Heart right ventricle (tissue), 16 donors: ENCODE measurements around the gene CASK. TPM values are rescaled to one million over a fixed set of nuclear protein-coding genes. Genes with fewer than 3 reads are reported as not detected.

Experiments
- ATAC-seq, 8 donors: fragments of 200-7000 bp; cut with Tn5 transposase; one replicate each; pipeline ENCODE4 v1.9.1; 2020; ENCODE audit warnings: mild to moderate bottlenecking in 8 of 8, moderate library complexity in 8 of 8, moderate number of reproducible peaks in 1 of 8
- DNase-seq, 2 donors: peaks; one replicate each; pipeline ENCODE4 v3.0.0-alpha.2; 2020
- H3K27ac ChIP-seq, 10 donors: fragments of 200-600 bp; sonication (generic) in 2 of 10; one replicate each; pipeline versions ENCODE4 v1.5.0 to v1.8.0; 2020 to 2022; ENCODE audit warnings: mild to moderate bottlenecking in 3 of 10
- H3K27me3 ChIP-seq, 7 donors: fragments of 200-600 bp; one replicate each; pipeline ENCODE4 v1.8.0; 2021 to 2022; ENCODE audit warnings: mild to moderate bottlenecking in 2 of 7
- H3K36me3 ChIP-seq, 9 donors: fragments of 200-600 bp; sonication (generic) in 1 of 9; one replicate each; pipeline versions ENCODE4 v1.5.0 to v1.8.0; 2020 to 2022; ENCODE audit warnings: mild to moderate bottlenecking in 2 of 9
- H3K4me1 ChIP-seq, 9 donors: fragments of 200-600 bp; sonication (generic) in 1 of 9; one replicate each; pipeline versions ENCODE4 v1.5.0 to v1.8.0; 2020 to 2022; ENCODE audit warnings: mild to moderate bottlenecking in 4 of 9
- H3K4me3 ChIP-seq, 10 donors: fragments of 200-600 bp; sonication (generic) in 2 of 10; one replicate each; pipeline versions ENCODE4 v1.5.0 to v1.8.0; 2020 to 2022; ENCODE audit warnings: mild to moderate bottlenecking in 7 of 10, moderate library complexity in 2 of 10
- H3K9me3 ChIP-seq, 11 donors: fragments of 200-600 bp in 10 of 11; sonication (generic) in 2 of 11; one replicate each; pipeline versions ENCODE4 v1.5.0 to v1.8.0; 2013 to 2022; ENCODE audit warnings: mild to moderate bottlenecking in 2 of 11, control low read depth in 1 of 11, moderate library complexity in 1 of 11
- CTCF ChIP-seq, 9 donors: fragments of 200-600 bp; sonication (generic) in 2 of 9; IDR thresholded peaks; one replicate each; pipeline versions ENCODE4 v1.5.0 to v1.8.0; 2021 to 2022; ENCODE audit warnings: antibody characterized with exemption in 9 of 9, mild to moderate bottlenecking in 5 of 9, moderate library complexity in 1 of 9
- whole genome bisulfite sequencing, 2 donors: extraction: QIAGEN DNeasy Blood & Tissue Kit; methylation state at CpG; one replicate each; pipeline ENCODE4 v1.1.7; 2013; ENCODE audit warnings: inconsistent platforms in 1 of 2; 5-methylcytosine and 5-hydroxymethylcytosine counted together
- intact Hi-C, 10 donors: fragments of 100-400 bp; cut with DNase I; formaldehyde crosslinking; loops; one replicate each; pipeline versions ENCODE4 v1.11.1 to v1.14.2; 2022
- polyA plus RNA-seq, 2 donors: library from polyadenylated mRNA; stranded (reverse); fragments of 200-250 nt; gene quantifications; one replicate each; pipeline ENCODE4 v1.2.3, GENCODE V29; 2013
- total RNA-seq, 10 donors: library from RNA; stranded (reverse); fragmentation: NEBNext Ultra II Directional in 3 of 10; extraction: Animal tissue kit (Norgen Biotek cat#: 25700) in 3 of 10; gene quantifications; one replicate each; pipeline versions ENCODE4 v1.2.1 to v1.2.4, GENCODE V29; 2021 to 2023
- donor health status: Arrhythmogenic right ventricular cardiomyopathy.
- donor health status: ischemic (EF 13 %, LVEDD 7.1; RV severe dilation, severe dysfunction).
- donor health status: healthy with polysubstance abuse.
- donor health status: DM: no; HTN: yes; CAD: no.
- donor health status: DM: no; HTN: no; CAD: no.
- donor health status: ischemic (EF 25% LVEDD 6.9; RV normal size, moderate dysfunction).
- donor health status: ischemic (EF 25% LVEDD 5.7; RV mildly dilated, moderate dysfunction).
- donor health status: healthy.
- donor health status: DM: yes; HTN: yes; CAD: no.
- donor health status: Ischemic cardiomyopathy.
- donor health status: ischemic (EF 35%, LVEDD 5.7; RV mildly dilated, moderate dysfunction).
- donor health status: nonischemic (EF 11% LVEDD 7.7; RV severe dilation, severe dysfunction).
- donor health status: DM: yes; HTN: yes; CAD: no.
- donor health status: PGD.
- donor health status: ischemic (EF 29% LVEDD 5.4; RV normal size, mild dysfunction).
- donor health status: nonischemic (EF 23%, LVEDD 6.1; RV moderate dilation, normal function).

Gene CASK
- total and polyA plus RNA-seq, 12 donors = 2.2 to 20.7 (median 12.7) TPM

GRCh38 chrX:41543668-41544067 lies 379.7 kb downstream of the CASK start:
- intact Hi-C loops = no loop called here
- DNase-seq (no peak), ATAC-seq (no peak)
- Histone ChIP-seq H3K4me3 (no peak overlapping the region), H3K4me1 (no peaks in the 10 kb centered on the region), H3K36me3 (peaks cover 0 to 23% (median 0%) of the 10 kb centered on the region in 9 donors), H3K27me3 (peaks cover 0 to 45% (median 0%) of the 10 kb centered on the region in 7 donors), H3K9me3 (no peaks in the 10 kb centered on the region), H3K27ac (no peak overlapping the region)
- no peak for TF ChIP-seq CTCF (IDR thresholded peaks at IDR 0.05)
- 95 to 97% methylated on average over 4 of the region's 4 CpGs for WGBS, 2 donors

- TF ChIP-seq CTCF (IDR thresholded peaks at IDR 0.05) = no peak
- DNase-seq (no peak), ATAC-seq (no peak)
- Histone ChIP-seq H3K27ac (no peak overlapping the region), H3K4me3 (no peak overlapping the region), H3K36me3 (peaks cover 0 to 23% (median 0%) of the 10 kb centered on the region in 9 donors), H3K27me3 (peaks cover 0 to 48% (median 0%) of the 10 kb centered on the region in 7 donors), H3K4me1 (no peaks in the 10 kb centered on the region), H3K9me3 (no peaks in the 10 kb centered on the region)
- WGBS, 2 donors = 90 to 94% methylated on average over 1 of the region's 1 CpG
- intact Hi-C loops = no loop called here
Observed at GRCh38 chrX:41543025-41543424, 380.3 kb downstream of the CASK start.

- Histone ChIP-seq H3K27me3 (peaks cover 0 to 50% (median 0%) of the 10 kb centered on the region in 7 donors), H3K4me3 (no peak overlapping the region), H3K27ac (no peak overlapping the region), H3K4me1 (no peaks in the 10 kb centered on the region), H3K36me3 (peaks cover 0 to 23% (median 0%) of the 10 kb centered on the region in 9 donors), H3K9me3 (no peaks in the 10 kb centered on the region)
- DNase-seq (no peak), ATAC-seq (no peak)
- TF ChIP-seq CTCF (IDR thresholded peaks at IDR 0.05) = no peak
- 91 to 96% methylated on average over 1 of the region's 1 CpG for WGBS, 2 donors
- intact Hi-C loops = no loop called here
Observed at GRCh38 chrX:41542536-41542935, 380.8 kb downstream of the CASK start.

- no peak overlapping the region for H3K4me3 ChIP-seq
- 78 to 89% methylated on average over 4 of the region's 4 CpGs for WGBS, 2 donors
- no peaks in the 10 kb centered on the region for H3K9me3 ChIP-seq
- peaks cover 0 to 23% (median 0%) of the 10 kb centered on the region in 9 donors for H3K36me3 ChIP-seq
- intact Hi-C loops = no loop called here
- H3K27ac ChIP-seq = no peak overlapping the region
- ATAC-seq (no peak), DNase-seq (no peak)
- H3K27me3 ChIP-seq = peaks cover 0 to 53% (median 0%) of the 10 kb centered on the region in 7 donors
- TF ChIP-seq CTCF (IDR thresholded peaks at IDR 0.05) = no peak
- no peaks in the 10 kb centered on the region for H3K4me1 ChIP-seq
Observed at GRCh38 chrX:41542135-41542534, 381.2 kb downstream of the CASK start.
